WTC11 (cell line): ENCODE data around the gene PHACTR3. TPM values are rescaled to one million over a fixed set of nuclear protein-coding genes. Genes with fewer than 3 reads are reported as not detected.

Experiments
- ATAC-seq: fragments of 200-7000 bp; cut with Tn5 transposase; 2 replicates; pipeline ENCODE4 v1.10.0; 2021; ENCODE audit warnings: mild to moderate bottlenecking, moderate library complexity
- CTCF ChIA-PET: fragments of 300-600 bp; sonication (Branson Sonifier 250); formaldehyde crosslinking; loops from one replicate; lab custom pipeline; 2021; ENCODE audit warnings: antibody characterized with exemption; lab: Charles Lee
- POLR2A ChIA-PET: fragments of 350-600 bp; sonication (Branson Sonifier 250); formaldehyde crosslinking; loops from one replicate; lab custom pipeline; 2021; ENCODE audit warnings: antibody characterized with exemption; lab: Charles Lee
- DNase-seq: peaks from one replicate; pipeline ENCODE4 v3.0.0; 2021; ENCODE audit warnings: low spot score
- H3K27ac Mint-ChIP-seq: 2 replicates; pipeline ENCODE4 v1.8.0; 2021; ENCODE audit warnings: mixed read lengths
- H3K27me3 Mint-ChIP-seq: 2 replicates; pipeline ENCODE4 v1.8.0; 2021; ENCODE audit warnings: low read depth, mild to moderate bottlenecking, moderate library complexity, mixed read lengths
- H3K36me3 Mint-ChIP-seq: 2 replicates; pipeline ENCODE4 v1.8.0; 2021; ENCODE audit warnings: mixed read lengths
- H3K4me1 Mint-ChIP-seq: 2 replicates; pipeline ENCODE4 v1.8.0; 2022; ENCODE audit warnings: mixed read lengths
- H3K4me3 Mint-ChIP-seq: 2 replicates; pipeline ENCODE4 v1.8.0; 2021; ENCODE audit warnings: mild to moderate bottlenecking, moderate library complexity, mixed read lengths
- H3K9me3 Mint-ChIP-seq: 2 replicates; pipeline ENCODE4 v1.8.0; 2021; ENCODE audit warnings: mixed read lengths
- AFF4 ChIP-seq: sonication (generic); formaldehyde crosslinking; IDR thresholded peaks from 2 replicates; pipeline ENCODE4 v1.8.1; 2023; ENCODE audit warnings: mild to moderate bottlenecking, missing genetic modification reagents, borderline replicate concordance
- ATF2 ChIP-seq: sonication (generic); formaldehyde crosslinking; IDR thresholded peaks from 2 replicates; pipeline ENCODE4 v1.8.1; 2022; ENCODE audit warnings: low read depth, missing genetic modification reagents, borderline replicate concordance
- ESRRA ChIP-seq: sonication (generic); formaldehyde crosslinking; IDR thresholded peaks from 2 replicates; pipeline ENCODE4 v1.8.1; 2022; ENCODE audit warnings: mild to moderate bottlenecking, missing genetic modification reagents, borderline replicate concordance
- FOXP1 ChIP-seq: sonication (generic); formaldehyde crosslinking; IDR thresholded peaks from 2 replicates; pipeline ENCODE4 v1.8.0; 2022; ENCODE audit warnings: missing genetic modification reagents, mild to moderate bottlenecking, moderate library complexity, borderline replicate concordance
- GRHL2 ChIP-seq: fragments of 250-450 bp; sonication (Bioruptor Pico); IDR thresholded peaks from 2 replicates; pipeline ENCODE4 v1.8.0; 2022; ENCODE audit warnings: mild to moderate bottlenecking, moderate library complexity; ENCODE audit not compliant: insufficient replicate concordance, severe bottlenecking
- HMGA2 ChIP-seq: fragments of 250-450 bp; sonication (Bioruptor Pico); IDR thresholded peaks from 2 replicates; pipeline ENCODE4 v1.4.0; 2021; ENCODE audit warnings: mild to moderate bottlenecking, moderate library complexity
- MXD4 ChIP-seq: fragments of 250-450 bp; sonication (Bioruptor Pico); IDR thresholded peaks from 2 replicates; pipeline ENCODE4 v1.8.0; 2021; ENCODE audit warnings: mild to moderate bottlenecking, moderate library complexity, borderline replicate concordance
- MYBL2 ChIP-seq: sonication (generic); formaldehyde crosslinking; IDR thresholded peaks from 2 replicates; pipeline ENCODE4 v1.8.1; 2023; ENCODE audit warnings: mild to moderate bottlenecking, moderate library complexity, missing genetic modification reagents
- NFE2L1 ChIP-seq: sonication (generic); formaldehyde crosslinking; IDR thresholded peaks from 2 replicates; pipeline ENCODE4 v1.8.1; 2023; ENCODE audit warnings: missing genetic modification reagents
- NR2C2 ChIP-seq: sonication (generic); formaldehyde crosslinking; IDR thresholded peaks from 2 replicates; pipeline ENCODE4 v1.8.0; 2022; ENCODE audit warnings: mild to moderate bottlenecking, missing genetic modification reagents
- NR3C1 ChIP-seq: sonication (generic); formaldehyde crosslinking; conservative IDR thresholded peaks from 2 replicates; pipeline ENCODE4 v1.8.1; 2023; ENCODE audit warnings: low read depth, mild to moderate bottlenecking, missing genetic modification reagents
- SMAD4 ChIP-seq: sonication (generic); formaldehyde crosslinking; IDR thresholded peaks from 2 replicates; pipeline ENCODE4 v1.8.0; 2022; ENCODE audit warnings: mild to moderate bottlenecking, missing genetic modification reagents
- TCF7 ChIP-seq: sonication (generic); formaldehyde crosslinking; IDR thresholded peaks from 2 replicates; pipeline ENCODE4 v1.8.0; 2022; ENCODE audit warnings: mild to moderate bottlenecking, low read depth, missing genetic modification reagents, moderate library complexity
- TEAD4 ChIP-seq: sonication (generic); formaldehyde crosslinking; IDR thresholded peaks from 2 replicates; pipeline ENCODE4 v1.8.0; 2022; ENCODE audit warnings: mild to moderate bottlenecking, missing genetic modification reagents
- USF1 ChIP-seq: sonication (generic); formaldehyde crosslinking; IDR thresholded peaks from 2 replicates; pipeline ENCODE4 v1.8.0; 2022; ENCODE audit warnings: mild to moderate bottlenecking, missing genetic modification reagents
- ZNF138 ChIP-seq: sonication (generic); formaldehyde crosslinking; conservative IDR thresholded peaks from 2 replicates; pipeline ENCODE4 v1.8.1; 2022; ENCODE audit warnings: mild to moderate bottlenecking, moderate library complexity, missing genetic modification reagents
- total RNA-seq: library from RNA; stranded (reverse); gene quantifications from 3 replicates; pipeline ENCODE4 v1.2.3, GENCODE V29; 2021
- TF ChIP-seq, protein P1 (sequence below): fragments of 200-600 bp; IDR thresholded peaks from 2 replicates; pipeline ENCODE4 v1.8.0; 2022; ENCODE audit warnings: antibody characterized with exemption
- TF ChIP-seq, protein P2 (sequence below): sonication (generic); formaldehyde crosslinking; IDR thresholded peaks from 2 replicates; pipeline ENCODE4 v1.8.0; 2023; ENCODE audit warnings: mild to moderate bottlenecking, missing genetic modification reagents
- TF ChIP-seq, protein P3 (sequence below): sonication (generic); formaldehyde crosslinking; IDR thresholded peaks from 2 replicates; pipeline ENCODE4 v1.8.1; 2022; ENCODE audit warnings: mild to moderate bottlenecking, missing genetic modification reagents, moderate library complexity, borderline replicate concordance
- TF ChIP-seq, protein P4 (sequence below): sonication (generic); formaldehyde crosslinking; IDR thresholded peaks from 2 replicates; pipeline ENCODE4 v1.8.1; 2023; ENCODE audit warnings: mild to moderate bottlenecking, missing genetic modification reagents, moderate library complexity

PHACTR3 gene
- total RNA-seq, 1 experiment from 2014 or later: 0.28 TPM

DNA sequence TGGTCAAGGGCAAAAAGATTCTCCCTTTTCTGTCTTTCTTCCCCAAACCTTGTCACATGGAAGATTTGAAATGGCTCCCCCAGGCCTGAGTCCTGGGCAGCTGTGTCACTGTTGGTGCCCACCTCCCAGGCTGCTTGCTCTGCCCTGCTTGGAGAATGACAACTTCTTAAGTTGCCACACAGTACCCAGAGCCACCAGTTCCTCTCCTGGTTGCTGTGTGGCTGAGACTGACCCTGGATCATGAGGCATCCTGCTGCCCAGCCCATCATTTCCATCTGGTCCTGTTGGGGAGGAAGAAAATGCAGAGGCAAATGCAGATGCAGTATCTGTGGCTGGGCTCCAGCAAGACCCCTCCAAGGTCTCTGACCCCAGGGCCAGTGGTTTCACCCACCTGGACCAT lies 113.7 kb downstream of the PHACTR3 start:
- DNase-seq: no peak
- H3K9me3 Mint-ChIP-seq: peaks cover 23% of the 10 kb centered on the region
- H3K36me3 Mint-ChIP-seq: peaks cover 6% of the 10 kb centered on the region
- no peak overlapping the region for H3K27ac Mint-ChIP-seq
- TF ChIP-seq ZNF138 (no peak), FOXP1 (CRISPR knock-in tag) (no peak), NR3C1 (CRISPR knock-in tag) (no peak)
- CTCF ChIA-PET: interaction anchor here (0.7 to 1.2 kb wide), 2 partner anchors 26 to 100 kb away, joined by 3 read pairs; no protein-coding TSS in a partner anchor
- peaks cover 51% of the 10 kb centered on the region for H3K27me3 Mint-ChIP-seq
- no peak for ATAC-seq
- H3K4me3 Mint-ChIP-seq: no peak overlapping the region
- POLR2A ChIA-PET: no interaction called here
- no peaks in the 10 kb centered on the region for H3K4me1 Mint-ChIP-seq

GRCh38 chr20:59718751-59719150 lies 114.4 kb downstream of the PHACTR3 start:
- TF ChIP-seq, protein P1, sequence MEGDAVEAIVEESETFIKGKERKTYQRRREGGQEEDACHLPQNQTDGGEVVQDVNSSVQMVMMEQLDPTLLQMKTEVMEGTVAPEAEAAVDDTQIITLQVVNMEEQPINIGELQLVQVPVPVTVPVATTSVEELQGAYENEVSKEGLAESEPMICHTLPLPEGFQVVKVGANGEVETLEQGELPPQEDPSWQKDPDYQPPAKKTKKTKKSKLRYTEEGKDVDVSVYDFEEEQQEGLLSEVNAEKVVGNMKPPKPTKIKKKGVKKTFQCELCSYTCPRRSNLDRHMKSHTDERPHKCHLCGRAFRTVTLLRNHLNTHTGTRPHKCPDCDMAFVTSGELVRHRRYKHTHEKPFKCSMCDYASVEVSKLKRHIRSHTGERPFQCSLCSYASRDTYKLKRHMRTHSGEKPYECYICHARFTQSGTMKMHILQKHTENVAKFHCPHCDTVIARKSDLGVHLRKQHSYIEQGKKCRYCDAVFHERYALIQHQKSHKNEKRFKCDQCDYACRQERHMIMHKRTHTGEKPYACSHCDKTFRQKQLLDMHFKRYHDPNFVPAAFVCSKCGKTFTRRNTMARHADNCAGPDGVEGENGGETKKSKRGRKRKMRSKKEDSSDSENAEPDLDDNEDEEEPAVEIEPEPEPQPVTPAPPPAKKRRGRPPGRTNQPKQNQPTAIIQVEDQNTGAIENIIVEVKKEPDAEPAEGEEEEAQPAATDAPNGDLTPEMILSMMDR: no peak
- TF ChIP-seq TEAD4 (CRISPR knock-in tag): no peak
- no peak for TF ChIP-seq NFE2L1
- TF ChIP-seq USF1 (CRISPR knock-in tag): no peak
- TF ChIP-seq ATF2 (CRISPR knock-in tag): no peak
- no peak for TF ChIP-seq ESRRA
- Mint-ChIP-seq H3K27me3 (peaks cover 51% of the 10 kb centered on the region), H3K27ac (no peak overlapping the region), H3K4me1 (no peaks in the 10 kb centered on the region), H3K9me3 (peaks cover 23% of the 10 kb centered on the region), H3K36me3 (peaks cover 1% of the 10 kb centered on the region), H3K4me3 (no peak overlapping the region)
- ChIA-PET CTCF (interaction anchor here (0.6 to 1.2 kb wide), 3 partner anchors 26 to 114 kb away, joined by 3 to 4 read pairs (median 3); partner anchors contain the start of gene PHACTR3), POLR2A (no interaction called here)
- no peak for DNase-seq
- no peak for ATAC-seq

- CTCF ChIA-PET: no interaction called here
- no peak for ATAC-seq
- DNase-seq: no peak
- Mint-ChIP-seq H3K9me3 (peaks cover 18% of the 10 kb centered on the region), H3K4me1 (no peaks in the 10 kb centered on the region), H3K27me3 (peaks cover 54% of the 10 kb centered on the region), H3K36me3 (no peaks in the 10 kb centered on the region), H3K27ac (no peak overlapping the region), H3K4me3 (no peak overlapping the region)
- POLR2A ChIA-PET: no interaction called here
- TF ChIP-seq, protein P2, sequence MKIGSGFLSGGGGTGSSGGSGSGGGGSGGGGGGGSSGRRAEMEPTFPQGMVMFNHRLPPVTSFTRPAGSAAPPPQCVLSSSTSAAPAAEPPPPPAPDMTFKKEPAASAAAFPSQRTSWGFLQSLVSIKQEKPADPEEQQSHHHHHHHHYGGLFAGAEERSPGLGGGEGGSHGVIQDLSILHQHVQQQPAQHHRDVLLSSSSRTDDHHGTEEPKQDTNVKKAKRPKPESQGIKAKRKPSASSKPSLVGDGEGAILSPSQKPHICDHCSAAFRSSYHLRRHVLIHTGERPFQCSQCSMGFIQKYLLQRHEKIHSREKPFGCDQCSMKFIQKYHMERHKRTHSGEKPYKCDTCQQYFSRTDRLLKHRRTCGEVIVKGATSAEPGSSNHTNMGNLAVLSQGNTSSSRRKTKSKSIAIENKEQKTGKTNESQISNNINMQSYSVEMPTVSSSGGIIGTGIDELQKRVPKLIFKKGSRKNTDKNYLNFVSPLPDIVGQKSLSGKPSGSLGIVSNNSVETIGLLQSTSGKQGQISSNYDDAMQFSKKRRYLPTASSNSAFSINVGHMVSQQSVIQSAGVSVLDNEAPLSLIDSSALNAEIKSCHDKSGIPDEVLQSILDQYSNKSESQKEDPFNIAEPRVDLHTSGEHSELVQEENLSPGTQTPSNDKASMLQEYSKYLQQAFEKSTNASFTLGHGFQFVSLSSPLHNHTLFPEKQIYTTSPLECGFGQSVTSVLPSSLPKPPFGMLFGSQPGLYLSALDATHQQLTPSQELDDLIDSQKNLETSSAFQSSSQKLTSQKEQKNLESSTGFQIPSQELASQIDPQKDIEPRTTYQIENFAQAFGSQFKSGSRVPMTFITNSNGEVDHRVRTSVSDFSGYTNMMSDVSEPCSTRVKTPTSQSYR (CRISPR knock-in tag): no peak
- no peak for TF ChIP-seq NR2C2 (CRISPR knock-in tag)
- no peak for TF ChIP-seq HMGA2 (CRISPR knock-in tag)
- TF ChIP-seq GRHL2 (CRISPR knock-in tag): no peak
- TF ChIP-seq, protein P3, sequence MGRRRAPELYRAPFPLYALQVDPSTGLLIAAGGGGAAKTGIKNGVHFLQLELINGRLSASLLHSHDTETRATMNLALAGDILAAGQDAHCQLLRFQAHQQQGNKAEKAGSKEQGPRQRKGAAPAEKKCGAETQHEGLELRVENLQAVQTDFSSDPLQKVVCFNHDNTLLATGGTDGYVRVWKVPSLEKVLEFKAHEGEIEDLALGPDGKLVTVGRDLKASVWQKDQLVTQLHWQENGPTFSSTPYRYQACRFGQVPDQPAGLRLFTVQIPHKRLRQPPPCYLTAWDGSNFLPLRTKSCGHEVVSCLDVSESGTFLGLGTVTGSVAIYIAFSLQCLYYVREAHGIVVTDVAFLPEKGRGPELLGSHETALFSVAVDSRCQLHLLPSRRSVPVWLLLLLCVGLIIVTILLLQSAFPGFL (CRISPR knock-in tag): no peak
- TF ChIP-seq MYBL2: no peak
- TF ChIP-seq MXD4: no peak
- no peak for TF ChIP-seq TCF7 (CRISPR knock-in tag)
- no peak for TF ChIP-seq AFF4 (CRISPR knock-in tag)
- TF ChIP-seq TEAD4 (CRISPR knock-in tag): no peak
- TF ChIP-seq, protein P4, sequence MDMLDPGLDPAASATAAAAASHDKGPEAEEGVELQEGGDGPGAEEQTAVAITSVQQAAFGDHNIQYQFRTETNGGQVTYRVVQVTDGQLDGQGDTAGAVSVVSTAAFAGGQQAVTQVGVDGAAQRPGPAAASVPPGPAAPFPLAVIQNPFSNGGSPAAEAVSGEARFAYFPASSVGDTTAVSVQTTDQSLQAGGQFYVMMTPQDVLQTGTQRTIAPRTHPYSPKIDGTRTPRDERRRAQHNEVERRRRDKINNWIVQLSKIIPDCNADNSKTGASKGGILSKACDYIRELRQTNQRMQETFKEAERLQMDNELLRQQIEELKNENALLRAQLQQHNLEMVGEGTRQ (CRISPR knock-in tag): no peak
- TF ChIP-seq ZNF138: no peak
- no peak for TF ChIP-seq SMAD4 (CRISPR knock-in tag)
Measured at GRCh38 chr20:59720013-59720412, 115.7 kb downstream of the PHACTR3 start.
